Thoracic aorta (tissue), 2 donors: ENCODE measurements around the gene GRM8. TPM values are rescaled to one million over a fixed set of nuclear protein-coding genes. Genes with fewer than 3 reads are reported as not detected.

Source experiments
- ATAC-seq: fragments of 150-250 bp; one replicate; pipeline ENCODE4 v1.8.0; 2017; ENCODE audit warnings: low read depth; ENCODE audit not compliant: insufficient number of reproducible peaks, low FRiP score
- DNase-seq: peaks from one replicate; pipeline ENCODE4 v3.0.0-alpha.2; 2020; ENCODE audit warnings: low spot score
- H3K27ac ChIP-seq, 2 donors: fragments of 200-600 bp; sonication (generic); 1 replicate in 1 of 2; 2 replicates in 1 of 2; pipeline ENCODE4 v1.5.1; 2016; ENCODE audit warnings: mild to moderate bottlenecking in 2 of 2, moderate library complexity in 2 of 2
- H3K27me3 ChIP-seq: fragments of 200-600 bp; sonication (generic); replicated peaks from 2 replicates; pipeline ENCODE4 v1.6.0; 2016; ENCODE audit warnings: mild to moderate bottlenecking; ENCODE audit not compliant: insufficient read depth
- H3K36me3 ChIP-seq: fragments of 200-600 bp; sonication (generic); one replicate; pipeline ENCODE4 v1.5.1; 2016
- H3K4me1 ChIP-seq, 2 donors: fragments of 200-600 bp; sonication (generic); 1 replicate in 1 of 2; 2 replicates in 1 of 2; pipeline versions ENCODE4 v1.5.1 to v1.6.0; 2016; ENCODE audit warnings: low read depth in 2 of 2, mild to moderate bottlenecking in 1 of 2; ENCODE audit not compliant: control insufficient read depth in 1 of 2
- H3K4me3 ChIP-seq: fragments of 200-600 bp; sonication (generic); 2 replicates; pipeline ENCODE4 v1.5.1; 2016; ENCODE audit warnings: mild to moderate bottlenecking
- H3K9me3 ChIP-seq: fragments of 200-600 bp; sonication (generic); 2 replicates; pipeline ENCODE4 v1.5.1; 2016
- total RNA-seq, 2 donors: library from RNA; depleted of rRNA; stranded (reverse); fragments of >200 nt; gene quantifications; one replicate each; pipeline versions ENCODE4 v1.1.0 to v1.2.3, GENCODE V29; 2016
- TF ChIP-seq, protein P1 (sequence below): fragments of 200-600 bp; sonication (generic); IDR thresholded peaks from one replicate; pipeline ENCODE4 v1.5.1; 2019; ENCODE audit warnings: antibody characterized with exemption

The GRM8 gene
- total RNA-seq, 2 donors from 2014 or later: not detected

DNA sequence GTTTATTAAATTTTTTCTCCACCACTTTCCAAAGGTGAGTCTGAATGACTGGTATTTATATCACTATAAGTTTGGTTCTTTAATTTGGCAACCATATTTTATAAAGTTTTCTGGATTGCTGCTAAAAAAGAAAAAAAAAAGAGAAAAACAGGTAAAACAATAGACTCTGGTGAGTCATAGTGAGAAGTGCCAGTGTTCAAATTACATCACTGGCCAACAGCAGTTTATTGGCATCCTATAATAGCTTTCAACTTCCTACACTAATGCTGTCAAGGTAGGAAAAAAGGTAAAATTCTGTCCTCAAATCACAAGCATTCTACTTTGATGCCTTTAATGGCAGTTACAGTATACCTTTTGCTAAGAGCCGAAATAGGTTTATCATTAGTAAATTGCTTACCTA lies 808.8 kb downstream of the GRM8 start:
- Histone ChIP-seq H3K4me3 (no peak overlapping the region), H3K9me3 (no peaks in the 10 kb centered on the region), H3K27ac (no peak overlapping the region), H3K27me3 (no peaks in the 10 kb centered on the region), H3K4me1 (no peaks in the 10 kb centered on the region), H3K36me3 (no peaks in the 10 kb centered on the region)
- DNase-seq (no peak), ATAC-seq (no peak)
- TF ChIP-seq, protein P1, sequence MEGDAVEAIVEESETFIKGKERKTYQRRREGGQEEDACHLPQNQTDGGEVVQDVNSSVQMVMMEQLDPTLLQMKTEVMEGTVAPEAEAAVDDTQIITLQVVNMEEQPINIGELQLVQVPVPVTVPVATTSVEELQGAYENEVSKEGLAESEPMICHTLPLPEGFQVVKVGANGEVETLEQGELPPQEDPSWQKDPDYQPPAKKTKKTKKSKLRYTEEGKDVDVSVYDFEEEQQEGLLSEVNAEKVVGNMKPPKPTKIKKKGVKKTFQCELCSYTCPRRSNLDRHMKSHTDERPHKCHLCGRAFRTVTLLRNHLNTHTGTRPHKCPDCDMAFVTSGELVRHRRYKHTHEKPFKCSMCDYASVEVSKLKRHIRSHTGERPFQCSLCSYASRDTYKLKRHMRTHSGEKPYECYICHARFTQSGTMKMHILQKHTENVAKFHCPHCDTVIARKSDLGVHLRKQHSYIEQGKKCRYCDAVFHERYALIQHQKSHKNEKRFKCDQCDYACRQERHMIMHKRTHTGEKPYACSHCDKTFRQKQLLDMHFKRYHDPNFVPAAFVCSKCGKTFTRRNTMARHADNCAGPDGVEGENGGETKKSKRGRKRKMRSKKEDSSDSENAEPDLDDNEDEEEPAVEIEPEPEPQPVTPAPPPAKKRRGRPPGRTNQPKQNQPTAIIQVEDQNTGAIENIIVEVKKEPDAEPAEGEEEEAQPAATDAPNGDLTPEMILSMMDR: no peak

DNA sequence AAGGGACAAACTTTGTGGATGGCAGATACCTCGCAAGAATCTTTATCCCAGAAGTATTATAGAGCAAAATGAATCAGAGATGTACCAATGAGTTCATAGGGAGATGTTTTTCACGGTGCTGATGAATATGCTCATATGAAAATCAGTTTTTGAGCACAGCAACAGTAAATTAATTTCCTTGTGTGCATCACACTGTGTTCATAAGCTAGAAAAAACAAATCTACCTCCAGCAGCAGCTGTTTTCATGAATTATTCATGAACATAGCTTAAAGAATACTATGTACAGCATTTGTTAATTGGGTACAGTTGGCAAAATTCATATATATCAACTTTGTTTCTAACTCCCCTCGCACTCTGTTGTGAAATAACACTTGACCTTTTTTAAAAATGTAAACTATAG lies 809.8 kb downstream of the GRM8 start:
- TF ChIP-seq, protein P1: no peak
- H3K9me3 ChIP-seq: no peaks in the 10 kb centered on the region
- no peaks in the 10 kb centered on the region for H3K27me3 ChIP-seq
- H3K4me1 ChIP-seq: no peaks in the 10 kb centered on the region
- no peak for ATAC-seq
- H3K36me3 ChIP-seq: no peaks in the 10 kb centered on the region
- no peak overlapping the region for H3K4me3 ChIP-seq
- DNase-seq: no peak
- no peak overlapping the region for H3K27ac ChIP-seq

DNA sequence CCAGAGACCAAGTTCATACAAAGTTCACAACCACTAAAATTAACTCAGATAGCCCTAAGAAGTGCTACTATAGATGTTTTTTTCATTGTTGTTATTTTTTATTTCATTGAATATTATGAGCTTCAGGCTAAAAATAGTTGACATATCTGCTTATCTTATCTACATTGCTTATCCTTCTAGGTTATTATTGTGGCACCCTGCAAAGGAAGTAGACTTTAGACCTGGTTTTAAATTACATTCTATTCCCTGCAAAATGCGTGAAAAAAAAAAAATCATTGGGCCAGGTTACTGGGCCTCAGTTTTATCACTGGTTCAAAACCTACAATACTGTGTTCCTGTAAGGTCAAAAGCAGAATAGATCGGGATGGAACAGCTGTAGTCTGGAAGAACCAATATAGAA lies 811.0 kb downstream of the GRM8 start:
- H3K36me3 ChIP-seq: no peaks in the 10 kb centered on the region
- H3K4me3 ChIP-seq: no peak overlapping the region
- TF ChIP-seq, protein P1: no peak
- ATAC-seq: no peak
- H3K4me1 ChIP-seq: no peaks in the 10 kb centered on the region
- no peak for DNase-seq
- no peak overlapping the region for H3K27ac ChIP-seq
- no peaks in the 10 kb centered on the region for H3K27me3 ChIP-seq
- no peaks in the 10 kb centered on the region for H3K9me3 ChIP-seq

DNA sequence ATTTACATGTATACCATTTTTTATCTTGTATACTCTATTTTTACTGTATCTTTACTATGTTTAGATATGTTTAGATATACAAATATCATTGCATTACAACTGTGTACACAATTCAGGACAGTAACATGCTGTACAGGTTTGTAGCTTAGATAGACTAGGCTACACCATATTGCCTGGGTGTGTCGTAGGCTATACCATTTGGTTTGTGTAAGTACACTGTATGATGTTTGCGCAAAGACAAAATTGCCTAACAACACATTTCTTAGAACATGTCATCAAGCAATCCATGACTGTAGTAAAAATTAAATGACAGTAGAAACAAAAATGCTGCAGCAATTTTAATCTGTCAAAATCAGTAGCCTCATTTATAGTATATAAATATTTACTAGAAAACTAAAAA lies 812.2 kb downstream of the GRM8 start:
- Histone ChIP-seq H3K4me3 (no peak overlapping the region), H3K4me1 (no peaks in the 10 kb centered on the region), H3K27ac (no peak overlapping the region), H3K9me3 (no peaks in the 10 kb centered on the region), H3K27me3 (no peaks in the 10 kb centered on the region), H3K36me3 (no peaks in the 10 kb centered on the region)
- DNase-seq (no peak), ATAC-seq (no peak)
- TF ChIP-seq, protein P1: no peak

DNA sequence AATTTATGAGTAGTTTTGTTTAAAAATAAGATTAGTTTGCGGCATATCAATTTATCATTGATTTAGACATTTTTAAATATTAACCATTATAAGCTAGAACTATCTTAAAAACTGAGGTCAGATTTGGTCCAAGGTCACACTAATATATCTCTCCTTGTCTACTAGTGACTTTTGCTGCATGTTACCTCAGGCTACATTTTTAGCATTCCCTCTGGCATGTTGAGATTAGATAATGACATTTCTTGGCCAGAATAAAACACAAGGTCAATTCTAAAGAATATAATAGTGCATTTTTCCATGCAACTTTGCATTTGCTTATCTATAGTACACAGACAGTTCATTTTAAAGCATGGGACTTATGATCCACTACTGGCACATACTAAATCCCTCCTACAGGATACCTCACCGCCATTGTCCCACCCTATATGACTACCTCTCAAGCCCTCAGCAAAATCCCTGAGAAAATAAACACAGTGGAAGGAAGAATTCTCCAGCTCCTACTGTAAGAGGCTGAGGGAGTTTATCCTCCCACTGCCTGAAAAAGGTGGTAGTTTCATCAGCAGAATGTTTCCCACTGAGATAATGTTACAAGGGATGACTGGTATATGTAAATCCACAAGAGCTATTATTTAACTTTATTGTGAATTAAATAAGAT lies 816.4 kb downstream of the GRM8 start:
- TF ChIP-seq, protein P1: no peak
- ATAC-seq (no peak), DNase-seq (no peak)
- Histone ChIP-seq H3K36me3 (no peaks in the 10 kb centered on the region), H3K27ac (no peak overlapping the region), H3K27me3 (no peaks in the 10 kb centered on the region), H3K4me1 (no peaks in the 10 kb centered on the region), H3K4me3 (no peak overlapping the region), H3K9me3 (no peaks in the 10 kb centered on the region)
